Measurements from ENCODE around the gene ZHX3.

- no peak for TF ChIP-seq EP300 (IDR thresholded peaks at IDR 0.05)
- TF ChIP-seq CTCF (IDR thresholded peaks at IDR 0.05) = no peak
- TF ChIP-seq POLR2AphosphoS5 (IDR thresholded peaks at IDR 0.05) = no peak
- no peak for TF ChIP-seq POLR2A (IDR thresholded peaks at IDR 0.05)
These were observed 115.8 kb downstream of the ZHX3 start for GRCh38 chr20:41201760-41202159.

Data from stomach (tissue), 4 donors.